ENCODE measurements around the gene TNFRSF4.
"Not testable (repeated sequence)": the region's sequence is repeated elsewhere in the genome, so short reads cannot be mapped to it uniquely, and the experiment has no call there.

Gene TNFRSF4

DNA sequence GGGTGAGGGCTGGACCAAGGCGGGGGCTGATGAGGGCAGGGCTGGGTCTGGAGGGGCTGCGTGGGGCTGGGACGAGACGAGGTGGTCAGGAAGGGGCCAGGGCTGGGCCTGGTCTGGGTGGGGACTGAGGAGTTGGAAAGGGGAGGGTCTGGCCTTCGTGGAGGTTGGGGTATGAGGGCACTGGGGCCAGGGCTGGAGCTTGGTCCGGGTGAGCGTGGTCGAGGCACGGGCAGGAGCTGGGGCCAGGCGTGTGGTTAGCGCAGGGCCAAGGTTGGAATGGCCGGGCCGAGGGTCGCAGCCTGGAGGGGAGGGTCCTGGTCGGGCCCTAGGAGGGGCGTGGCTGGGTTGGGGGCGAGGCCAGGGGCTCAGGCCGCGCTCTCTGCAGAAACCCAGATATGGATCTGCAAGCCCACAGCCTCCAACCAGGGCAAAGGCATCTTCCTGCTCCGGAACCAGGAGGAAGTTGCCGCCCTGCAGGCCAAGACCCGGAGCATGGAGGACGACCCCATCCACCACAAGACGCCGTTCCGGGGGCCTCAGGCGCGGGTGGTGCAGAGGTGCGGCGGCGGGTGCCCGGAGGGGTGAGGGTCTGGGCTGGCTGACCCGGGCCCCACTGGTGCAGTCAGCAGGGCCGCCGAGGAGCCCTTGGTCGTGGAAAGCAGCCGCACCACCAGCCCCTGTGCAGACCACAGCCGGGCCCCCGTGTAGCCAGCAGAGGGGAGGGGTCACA lies 31.3 kb downstream of the TNFRSF4 start:
- DNase-seq (ENCODE audit: low spot score), result no peak

DNA sequence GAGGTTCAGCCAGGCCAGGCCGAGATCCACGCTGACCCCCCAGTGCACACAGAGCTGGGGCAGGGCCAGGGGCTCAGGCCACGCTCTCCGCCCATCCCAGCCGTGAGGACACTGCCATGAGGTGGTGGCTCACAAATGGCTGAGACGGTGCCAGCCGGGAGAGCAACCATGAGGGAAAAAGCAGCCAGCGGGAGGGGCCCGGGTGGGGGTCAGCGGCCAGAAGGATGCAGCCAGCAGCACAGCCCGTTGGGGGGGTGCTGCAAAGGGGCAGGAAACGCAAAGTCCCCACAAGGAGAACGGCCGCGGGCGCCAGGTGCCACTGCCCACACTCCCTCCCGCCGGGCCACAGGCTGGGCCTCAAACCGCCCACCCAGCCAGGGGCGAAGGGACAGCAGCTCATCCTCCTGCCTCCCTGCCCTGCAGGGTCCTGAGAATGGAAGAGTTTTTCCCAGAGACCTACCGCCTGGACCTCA lies 32.0 kb downstream of the TNFRSF4 start:
- no peak for DNase-seq (ENCODE audit: low spot score)

DNA sequence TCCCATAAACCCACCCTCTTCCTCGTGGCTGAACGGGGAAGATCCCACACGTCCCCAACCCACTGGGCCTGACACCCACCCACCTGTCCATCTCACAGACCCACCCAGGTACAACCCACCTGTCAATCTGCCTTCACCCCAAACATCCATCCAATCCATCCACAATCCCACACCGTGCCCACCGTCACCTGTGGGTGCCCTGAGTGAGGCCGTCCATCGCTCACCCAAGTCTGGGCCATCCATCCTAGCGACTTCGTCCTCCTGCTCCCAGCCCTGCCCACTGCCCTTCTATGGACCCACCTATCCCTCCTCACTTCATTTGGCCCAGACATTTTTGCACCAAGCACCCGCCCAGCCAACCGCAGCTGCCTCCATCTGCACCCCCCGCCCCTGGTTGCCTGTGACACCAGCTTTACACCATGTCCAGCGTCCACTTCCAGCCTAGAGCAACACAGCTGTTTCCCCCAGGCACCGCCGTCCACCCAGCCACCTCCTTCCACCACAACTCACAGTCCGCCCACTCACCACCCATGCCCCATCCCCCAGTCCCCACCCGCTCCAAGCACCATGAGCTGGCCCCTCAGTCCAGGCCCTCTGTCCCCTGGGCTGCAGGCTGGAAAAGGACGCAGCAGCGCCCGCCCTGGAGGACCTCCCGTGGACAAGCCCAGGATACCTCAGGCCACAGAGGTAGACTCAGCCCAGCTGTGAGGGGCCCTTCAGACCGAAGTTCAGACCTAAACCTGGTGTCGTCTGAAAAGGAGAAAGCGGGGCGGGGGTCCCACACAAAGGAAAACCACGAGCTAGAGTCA lies 32.6 kb downstream of the TNFRSF4 start:
- no peak for DNase-seq (ENCODE audit: low spot score)

DNA sequence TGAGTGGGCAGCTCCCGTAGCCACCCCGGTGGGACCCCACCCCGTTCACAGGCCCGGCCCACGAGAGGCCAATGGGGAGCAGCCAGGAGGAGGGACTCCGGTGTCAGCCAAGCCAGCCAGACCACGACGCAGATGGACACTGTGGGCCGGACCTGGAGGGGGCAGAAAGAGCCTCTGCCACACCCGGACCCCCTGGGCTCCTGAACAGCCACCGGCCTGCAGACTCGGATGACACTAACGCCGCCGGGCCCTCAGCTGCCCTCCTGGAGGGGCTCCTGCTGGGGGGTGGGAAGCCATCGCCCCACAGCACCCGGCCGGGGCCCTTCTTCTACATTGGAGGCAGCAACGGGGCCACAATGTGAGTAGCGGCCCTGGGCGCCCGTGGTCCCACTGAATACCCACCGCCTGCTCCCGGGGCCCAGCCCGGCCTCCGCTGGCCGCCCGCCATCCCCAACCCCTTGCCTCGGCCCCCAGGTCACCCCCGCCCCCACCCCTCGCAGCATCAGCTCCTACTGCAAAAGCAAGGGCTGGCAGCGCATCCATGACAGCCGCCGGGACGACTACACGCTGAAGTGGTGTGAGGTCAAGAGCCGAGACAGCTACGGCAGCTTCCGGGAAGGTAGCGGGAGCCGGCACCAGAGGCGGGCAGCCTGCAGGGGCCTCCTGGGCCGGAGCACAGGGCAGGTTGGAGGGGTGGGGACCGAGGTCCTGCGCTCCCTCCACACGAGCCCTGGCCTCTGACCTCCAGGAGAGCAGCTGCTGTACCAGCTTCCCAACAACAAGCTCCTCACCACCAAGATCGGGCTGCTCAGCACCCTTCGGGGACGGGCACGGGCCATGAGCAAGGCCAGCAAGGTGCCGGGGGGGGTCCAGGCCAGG lies 33.7 kb downstream of the TNFRSF4 start:
- DNase-seq (ENCODE audit: low spot score), result no peak

DNA sequence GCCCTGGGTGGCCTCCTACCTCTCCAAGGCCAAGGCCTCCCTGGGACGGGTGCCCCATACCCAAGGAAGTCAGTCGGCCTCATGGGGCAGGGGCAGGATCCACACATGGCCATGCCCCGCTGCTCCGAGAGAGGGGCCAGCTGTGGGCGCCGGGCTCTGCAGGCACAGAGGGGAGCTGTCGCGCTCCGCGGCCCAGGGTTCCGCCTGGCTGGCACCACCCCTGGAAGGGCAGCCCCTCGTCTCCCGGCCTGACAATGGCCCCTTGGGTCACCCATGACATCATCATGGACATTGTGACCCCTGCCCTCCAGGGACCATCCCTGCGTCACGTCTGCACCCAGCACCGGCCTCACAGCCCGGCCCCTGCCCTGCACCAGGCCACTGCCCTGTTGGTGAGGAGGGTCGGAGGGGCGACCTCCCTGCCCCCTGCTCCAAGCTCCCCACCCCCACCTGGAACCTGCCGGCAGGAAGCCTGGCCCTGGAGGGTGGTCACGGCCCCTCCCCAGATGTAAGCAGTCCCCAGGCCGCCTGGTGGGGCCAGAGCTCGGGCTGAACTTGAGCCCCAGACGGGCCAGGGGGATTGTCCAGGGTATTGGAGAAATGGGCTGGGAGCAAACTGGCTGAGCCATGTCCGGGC lies 34.5 kb downstream of the TNFRSF4 start:
- DNase-seq (ENCODE audit: low spot score), result no peak

DNA sequence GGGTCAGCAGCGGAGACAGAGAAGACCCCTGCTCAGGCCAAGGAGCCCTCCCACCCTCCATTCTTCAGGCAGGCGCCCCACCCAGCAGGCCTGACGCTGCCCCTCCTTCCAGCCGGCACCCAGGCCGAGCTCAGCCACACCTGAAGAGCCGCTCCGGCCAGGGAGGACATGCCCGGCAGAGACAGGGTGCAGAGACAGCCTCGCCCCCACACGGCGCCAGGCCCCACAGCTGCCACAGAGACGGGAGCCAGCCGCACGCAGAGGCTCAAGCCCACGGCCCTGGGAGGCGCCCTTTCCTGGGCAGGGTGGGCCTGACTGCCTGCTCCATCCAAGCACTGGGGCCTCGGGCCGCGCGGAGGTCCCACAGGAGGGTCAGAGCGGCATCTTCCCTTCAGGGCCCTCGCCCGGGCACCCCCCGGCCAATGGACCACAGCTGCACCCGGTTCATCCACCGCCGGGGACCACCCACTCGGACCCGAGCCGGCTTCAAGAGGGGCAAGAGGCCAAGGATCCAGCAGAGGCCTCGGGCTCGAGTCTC lies 35.1 kb downstream of the TNFRSF4 start:
- no peak for DNase-seq (ENCODE audit: low spot score)

DNA sequence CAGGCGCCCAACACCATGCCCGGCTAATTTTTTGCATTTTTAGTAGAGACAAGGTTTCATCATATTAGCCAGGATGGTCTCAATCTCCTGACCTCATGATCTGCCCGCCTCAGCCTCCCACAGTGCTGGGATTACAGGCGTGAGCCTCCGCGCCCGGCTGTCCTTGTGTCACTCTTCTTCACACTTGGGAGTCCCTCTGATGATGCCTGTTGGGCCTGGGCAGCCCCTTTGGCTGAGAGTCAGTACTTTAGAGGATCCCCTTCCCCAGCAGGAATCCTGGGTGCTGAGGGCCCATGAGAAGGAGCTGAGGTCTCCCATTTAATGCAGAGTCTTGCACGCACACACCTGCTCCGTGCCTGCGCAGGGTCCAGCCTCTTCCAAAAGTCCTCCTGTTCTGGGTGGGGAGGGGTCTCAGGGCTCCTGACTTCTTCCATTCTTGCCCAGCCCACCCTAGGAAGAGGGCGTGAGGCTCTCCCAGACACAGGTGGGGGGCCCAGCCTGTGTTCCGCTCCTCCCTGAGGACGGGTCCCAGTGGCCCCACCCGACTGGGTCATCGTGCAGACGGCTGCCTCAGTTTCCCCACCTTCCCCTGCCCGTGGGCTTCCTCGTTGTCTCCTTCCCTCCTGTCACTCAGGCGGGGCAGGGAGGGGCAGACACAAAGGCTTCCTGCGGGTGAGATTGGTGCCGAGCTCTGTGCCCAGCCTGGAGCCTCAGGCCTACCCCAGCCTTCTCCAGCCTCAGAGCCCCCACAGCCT lies 36.3 kb downstream of the TNFRSF4 start:
- DNase-seq (ENCODE audit: low spot score), result no peak

DNA sequence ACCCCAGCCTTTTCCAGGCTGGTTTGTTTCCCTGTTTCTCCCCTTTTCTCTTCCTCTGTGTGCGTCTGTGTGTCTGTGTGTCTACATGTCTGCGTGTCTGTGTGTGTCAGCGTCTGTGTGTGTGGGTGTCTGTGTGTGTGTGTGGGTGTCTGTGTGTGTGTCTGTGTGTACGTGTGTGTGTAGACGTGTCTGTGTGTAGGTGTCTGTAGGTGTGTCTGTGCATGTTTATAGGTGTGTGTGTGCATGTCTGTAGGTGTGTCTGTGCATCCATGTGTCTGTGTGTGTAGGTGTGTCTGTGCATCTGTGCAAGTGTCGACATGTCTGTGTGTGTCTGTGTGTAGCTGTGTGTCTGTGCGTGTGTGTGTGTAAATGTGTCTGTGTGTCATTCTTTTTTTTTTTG lies 37.0 kb downstream of the TNFRSF4 start:
- no peak for DNase-seq (ENCODE audit: low spot score)

DNA sequence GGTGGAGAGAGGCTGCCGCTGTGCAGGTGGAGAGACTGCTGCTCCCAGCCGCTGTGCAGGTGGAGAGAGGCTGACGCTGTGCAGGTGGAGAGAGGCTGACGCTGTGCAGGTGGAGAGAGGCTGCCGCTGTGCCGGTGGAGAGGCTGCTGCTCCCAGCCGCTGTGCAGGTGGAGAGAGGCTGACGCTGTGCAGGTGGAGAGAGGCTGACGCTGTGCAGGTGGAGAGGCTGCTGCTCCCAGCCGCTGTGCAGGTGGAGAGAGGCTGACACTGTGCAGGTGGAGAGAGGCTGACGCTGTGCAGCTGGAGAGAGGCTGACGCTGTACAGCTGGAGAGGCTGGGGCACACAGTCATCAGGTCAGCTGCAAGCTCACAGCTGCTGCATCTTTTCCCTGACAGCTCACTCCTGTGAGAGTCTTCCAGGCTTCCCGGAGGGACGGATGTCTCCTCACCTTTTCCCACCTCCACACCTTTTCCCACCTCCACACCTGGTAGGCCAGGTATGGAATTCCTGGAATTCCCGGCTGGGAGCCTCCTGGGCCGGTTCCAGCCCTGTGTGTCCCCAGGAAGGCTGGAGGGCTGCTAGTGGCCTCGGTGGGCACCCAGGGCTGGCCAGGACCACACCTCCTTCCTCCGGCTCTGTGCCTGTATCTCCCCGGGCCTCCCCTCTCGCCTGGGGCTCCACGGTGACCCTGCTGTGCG lies 37.7 kb downstream of the TNFRSF4 start:
- DNase-seq (ENCODE audit: low spot score), result not testable (repeated sequence)

DNA sequence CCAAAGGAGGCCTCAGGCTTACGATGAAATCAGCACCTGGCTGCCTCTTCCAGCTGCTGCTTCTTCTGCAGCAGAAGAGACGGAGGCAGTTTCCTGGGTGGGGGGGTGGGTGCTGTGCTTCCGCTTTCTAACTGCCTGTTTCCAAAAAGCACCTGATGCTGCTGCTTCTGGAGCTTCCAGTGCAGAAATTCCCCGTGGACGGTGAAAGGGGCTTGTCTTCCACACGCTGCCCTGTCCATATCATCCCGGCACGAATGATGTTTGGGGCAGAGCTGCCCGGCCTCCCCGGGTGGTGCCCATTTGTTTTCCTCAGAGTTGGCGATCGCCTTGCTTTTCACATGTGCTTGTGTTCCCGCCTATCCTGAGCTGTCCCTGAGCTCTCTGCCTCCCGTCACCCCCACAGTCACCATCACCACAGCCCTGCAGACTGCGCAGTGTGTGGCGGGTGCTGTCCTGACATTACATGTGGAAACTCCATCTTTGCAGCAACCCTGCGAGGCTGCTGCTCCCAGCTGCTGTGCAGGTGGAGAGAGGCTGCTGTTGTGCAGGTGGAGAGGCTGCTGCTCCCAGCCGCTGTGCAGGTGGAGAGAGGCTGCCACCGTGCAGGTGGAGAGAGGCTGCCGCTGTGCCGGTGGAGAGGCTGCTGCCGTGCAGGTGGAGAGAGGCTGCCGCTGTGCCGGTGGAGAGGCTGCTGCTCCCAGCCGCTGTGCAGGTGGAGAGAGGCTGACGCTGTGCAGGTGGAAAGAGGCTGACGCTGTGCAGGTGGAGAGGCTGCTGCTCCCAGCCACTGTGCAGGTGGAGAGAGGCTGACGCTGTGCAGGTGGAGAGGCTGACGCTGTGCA lies 38.5 kb downstream of the TNFRSF4 start:
- DNase-seq (ENCODE audit: low spot score), result no peak

DNA sequence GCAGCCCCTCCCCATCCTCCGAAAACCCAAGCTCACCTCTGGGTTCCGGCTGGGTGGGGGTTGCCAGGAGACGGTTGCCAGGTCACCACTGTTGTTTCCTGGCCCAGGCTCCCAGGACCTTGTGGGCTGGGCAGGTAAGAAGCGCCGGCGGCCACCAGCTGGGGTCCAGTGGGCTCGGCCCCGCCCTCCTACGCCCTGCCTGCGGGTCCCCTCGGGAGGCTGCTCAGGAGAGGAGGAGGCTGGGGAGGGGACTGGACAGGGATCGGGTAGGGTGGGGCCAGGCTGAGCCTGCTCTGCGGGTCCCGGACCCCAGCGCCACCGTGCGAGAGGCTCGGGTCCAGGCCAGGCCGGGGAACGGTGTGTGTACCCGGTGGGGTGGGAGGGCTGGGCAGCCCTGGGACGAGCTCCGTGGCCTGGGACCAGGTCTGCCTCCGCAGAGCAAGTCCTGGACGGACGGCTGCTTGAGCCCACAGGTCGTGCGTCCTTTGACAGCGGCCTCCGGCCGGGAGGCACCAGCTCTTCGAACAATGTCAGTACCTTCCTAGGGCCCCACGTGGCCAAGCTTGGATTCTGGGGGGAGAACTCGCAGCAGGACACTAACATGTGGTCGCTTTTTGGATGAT lies 40.0 kb downstream of the TNFRSF4 start, which contains the start of gene TTLL10:
TTLL10 (plus strand) TSS at position 88 of the 623 bp plus-strand sequence. CDS start 5,336 bp downstream, outside the sequence.
- no peak for DNase-seq (ENCODE audit: low spot score)

DNA sequence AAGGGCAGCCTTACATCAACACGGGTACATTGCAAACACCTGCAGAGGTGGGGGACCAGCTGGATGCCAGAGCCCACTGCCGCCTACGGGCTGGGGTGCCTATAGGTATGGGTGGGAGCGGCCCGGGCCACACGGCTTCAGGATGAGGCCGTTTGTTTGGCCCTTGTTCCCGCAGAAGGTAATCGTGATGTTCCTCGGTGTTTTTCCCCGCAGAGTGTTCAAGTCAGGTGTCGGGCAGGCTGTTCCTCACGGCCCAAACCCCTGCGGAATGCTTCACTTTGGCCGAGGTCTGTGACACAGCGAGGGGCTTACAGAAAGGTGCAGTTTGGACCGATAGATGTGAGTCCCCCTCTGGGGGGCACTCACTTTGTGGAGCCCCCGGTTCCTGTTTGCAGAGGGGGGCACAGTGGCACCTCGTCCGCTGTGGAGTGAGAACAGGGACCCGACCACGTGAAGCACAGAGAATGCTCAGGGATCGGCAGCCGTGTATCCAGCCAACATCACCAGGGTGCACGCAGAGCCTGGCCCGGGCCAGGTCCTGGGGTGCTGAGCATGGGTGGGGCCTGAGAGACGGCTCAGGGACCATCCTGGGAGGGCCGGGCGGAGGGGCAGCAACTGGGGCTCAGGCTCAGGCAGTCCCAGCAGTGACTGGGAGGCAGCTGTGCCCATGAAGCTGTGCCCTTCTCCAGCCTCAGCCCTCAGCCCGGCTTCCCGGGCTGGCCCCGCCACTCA lies 40.7 kb downstream of the TNFRSF4 start:
- DNase-seq (ENCODE audit: low spot score), result no peak

DNA sequence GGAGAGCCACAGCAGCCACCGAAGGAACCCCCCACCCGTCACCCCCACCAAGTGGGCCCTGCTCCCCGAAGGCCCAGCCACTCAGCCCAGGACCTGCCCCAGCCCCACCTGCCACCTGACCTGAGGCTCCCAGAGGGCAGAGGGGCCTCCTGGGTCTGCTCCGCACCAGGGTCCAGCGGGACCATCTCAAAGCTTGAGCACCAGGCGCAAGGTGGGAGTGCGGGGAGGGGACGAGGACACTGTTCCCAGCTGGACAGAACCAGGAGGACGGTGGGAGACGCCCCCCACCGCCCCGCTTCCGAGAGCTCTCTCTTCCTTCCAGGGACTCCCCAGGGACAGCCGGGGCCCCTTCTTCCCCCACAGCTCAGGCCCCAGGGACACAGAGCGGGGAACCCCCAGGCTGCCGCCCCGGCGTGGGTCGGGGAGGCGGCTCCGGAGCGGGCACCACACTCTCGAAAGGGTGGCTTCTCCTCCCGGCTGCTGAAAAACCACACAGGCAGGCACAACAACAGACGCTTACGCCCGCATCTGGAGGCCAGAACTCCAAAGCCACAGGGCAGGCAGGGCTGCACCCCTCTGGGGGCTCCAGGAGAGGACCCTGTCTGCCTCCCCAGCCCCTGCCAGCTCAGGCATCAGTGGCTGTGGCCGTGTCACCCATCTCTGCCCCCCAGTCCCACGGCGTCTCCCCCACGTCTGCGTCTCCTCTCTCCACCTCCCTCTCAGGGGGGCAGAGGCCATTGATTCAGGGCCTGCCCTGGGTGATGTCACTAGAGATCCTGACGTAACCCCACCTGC lies 42.2 kb downstream of the TNFRSF4 start:
- no peak for DNase-seq (ENCODE audit: low spot score)

DNA sequence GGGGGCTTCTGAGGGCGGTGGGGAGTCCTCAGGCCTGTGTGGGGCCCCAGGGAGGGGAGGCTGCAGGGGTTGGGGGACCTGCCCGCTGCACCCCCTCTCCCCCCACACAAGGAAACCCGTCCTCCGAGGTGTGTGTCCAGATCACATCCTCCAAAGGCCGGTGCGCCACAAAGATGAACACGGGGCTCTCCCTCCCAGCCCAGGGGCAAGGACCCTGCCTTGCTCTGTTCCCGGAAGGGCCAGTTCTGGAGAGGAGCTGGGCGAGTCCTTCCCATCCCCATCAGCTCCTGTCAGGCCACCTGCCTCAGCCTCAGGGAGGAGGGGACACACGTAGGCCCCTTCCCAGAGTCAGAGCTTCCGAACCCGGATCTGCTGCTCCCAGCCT lies 42.8 kb downstream of the TNFRSF4 start:
- DNase-seq (ENCODE audit: low spot score), result no peak

DNA sequence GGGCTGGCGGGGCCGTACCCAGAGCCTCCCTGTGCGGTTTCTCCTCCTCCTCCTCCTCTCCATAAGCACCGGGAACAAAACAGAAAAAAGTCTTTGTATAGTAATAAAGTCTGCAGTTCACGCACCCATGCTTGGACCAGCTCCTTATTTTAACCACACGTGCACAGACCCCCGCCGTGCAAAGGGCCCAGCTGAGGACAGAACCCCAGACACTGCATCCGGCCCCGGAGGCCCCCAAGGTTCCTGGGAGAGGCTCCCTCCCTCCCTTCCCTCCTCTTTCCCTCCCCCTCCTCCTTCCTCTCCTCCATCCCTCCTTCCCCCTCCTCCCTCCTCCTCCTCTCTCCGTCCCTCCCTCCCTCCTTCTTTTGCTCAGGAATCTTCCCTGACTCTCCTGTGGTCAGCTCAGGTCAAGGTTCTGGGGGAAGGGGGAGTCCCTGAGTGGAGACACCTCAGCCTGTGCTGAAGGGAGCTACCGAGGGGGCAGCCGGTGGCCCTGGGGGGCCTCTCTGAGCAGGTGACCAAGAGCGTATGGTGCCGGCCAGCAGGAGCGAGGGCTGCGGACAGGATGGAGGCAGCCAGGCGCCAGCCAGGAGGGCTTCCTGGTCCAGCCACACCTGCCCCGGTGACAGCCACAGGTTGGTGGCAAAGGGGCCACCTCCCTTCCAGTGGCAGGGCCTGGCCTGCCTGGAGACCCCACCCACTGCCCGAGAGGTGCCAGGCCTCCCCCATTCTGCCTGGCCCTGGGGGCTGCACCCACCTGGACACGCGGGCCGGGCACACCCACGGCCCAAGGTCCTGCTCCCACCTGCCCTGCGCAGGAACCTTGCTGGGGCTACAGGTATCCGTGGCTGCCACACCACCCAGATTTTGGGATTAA lies 43.5 kb downstream of the TNFRSF4 start:
- DNase-seq (ENCODE audit: low spot score), result no peak
